ENCODE measurements around the gene PTPN7. TPM values are rescaled to one million over a fixed set of nuclear protein-coding genes. Genes with fewer than 3 reads are reported as not detected.

PTPN7 gene
- total and polyA plus RNA-seq, 2 of the 13 experiments (the other 11 are each of a cell fraction or from before 2014, with no cell fraction given) = not detected

DNA sequence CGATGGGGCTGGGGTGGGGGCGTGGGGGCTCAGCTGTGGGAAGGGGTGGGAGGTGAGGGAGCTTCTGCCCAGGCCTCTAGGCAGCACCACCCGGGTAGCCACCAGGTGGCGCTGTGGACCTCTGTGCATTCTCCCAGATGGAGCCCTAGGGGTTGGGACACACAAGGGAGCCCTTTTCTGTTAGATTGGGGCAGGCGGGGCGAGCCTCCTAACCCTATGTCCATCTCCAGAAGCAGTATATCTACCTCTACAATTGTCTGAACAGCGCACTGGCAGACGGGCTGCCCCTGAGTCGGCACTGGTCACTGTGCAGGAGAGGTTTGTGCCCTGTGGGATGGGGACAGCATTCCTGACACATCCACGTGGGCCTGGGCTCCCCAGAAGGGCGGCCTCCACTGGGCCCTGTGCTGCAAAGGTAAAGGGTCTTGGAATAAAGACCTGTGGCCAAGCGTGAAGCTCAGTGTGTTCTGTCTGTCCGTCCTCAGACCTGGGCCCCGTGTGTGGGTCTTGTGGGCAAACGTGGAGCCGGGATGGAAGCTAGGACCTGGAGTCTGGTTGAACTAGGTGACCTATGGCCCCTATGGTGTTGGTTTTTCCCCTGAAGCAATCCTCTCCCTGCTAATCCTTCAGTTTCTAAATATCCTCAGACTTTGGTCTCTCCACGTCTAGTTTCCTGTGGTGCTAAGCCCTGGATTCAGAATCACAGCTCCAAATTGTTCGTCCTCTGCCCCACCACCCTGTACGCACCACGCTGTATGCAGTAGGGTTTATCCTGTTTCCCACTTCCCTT lies 28.8 kb upstream of the PTPN7 start (continued):
- TF ChIP-seq DNMT1 (CRISPR knock-in tag; IDR thresholded peaks at IDR 0.05) (no peak), SMAD1 (CRISPR knock-in tag; IDR thresholded peaks at IDR 0.05; ENCODE audit: borderline replicate concordance, low read depth) (no peak), ZNF572 (CRISPR knock-in tag; IDR thresholded peaks at IDR 0.05) (0 out of 2 replicates have a peak, but pooled peaks have one; percentile 27), SOX6 (IDR thresholded peaks at IDR 0.05) (no peak), SOX6 (CRISPR knock-in tag; IDR thresholded peaks at IDR 0.05) (peak; percentile 73; the same call in 1 of the 2 replicates), ZNF292 (CRISPR knock-in tag; IDR thresholded peaks at IDR 0.05; ENCODE audit: borderline replicate concordance, low read depth) (no peak), LCORL (IDR thresholded peaks at IDR 0.05) (no peak), LCORL (CRISPR knock-in tag; IDR thresholded peaks at IDR 0.05) (peak; percentile 82), ZSCAN9 (CRISPR knock-in tag; IDR thresholded peaks at IDR 0.05; ENCODE audit: borderline replicate concordance) (no peak), ZNF510 (CRISPR knock-in tag; IDR thresholded peaks at IDR 0.05; ENCODE audit: low read depth) (no peak), RXRA (CRISPR knock-in tag; IDR thresholded peaks at IDR 0.05) (0 out of 2 replicates have a peak, but pooled peaks have one; percentile 15), JUNB (CRISPR knock-in tag; IDR thresholded peaks at IDR 0.05; ENCODE audit: borderline replicate concordance) (no peak), IKZF4 (CRISPR knock-in tag; IDR thresholded peaks at IDR 0.05; ENCODE audit: borderline replicate concordance, low read depth, not compliant biosample characterization) (peak; percentile 51), ZNF12 (CRISPR knock-in tag; IDR thresholded peaks at IDR 0.05) (no peak)
- TF ChIP-seq, protein P1, sequence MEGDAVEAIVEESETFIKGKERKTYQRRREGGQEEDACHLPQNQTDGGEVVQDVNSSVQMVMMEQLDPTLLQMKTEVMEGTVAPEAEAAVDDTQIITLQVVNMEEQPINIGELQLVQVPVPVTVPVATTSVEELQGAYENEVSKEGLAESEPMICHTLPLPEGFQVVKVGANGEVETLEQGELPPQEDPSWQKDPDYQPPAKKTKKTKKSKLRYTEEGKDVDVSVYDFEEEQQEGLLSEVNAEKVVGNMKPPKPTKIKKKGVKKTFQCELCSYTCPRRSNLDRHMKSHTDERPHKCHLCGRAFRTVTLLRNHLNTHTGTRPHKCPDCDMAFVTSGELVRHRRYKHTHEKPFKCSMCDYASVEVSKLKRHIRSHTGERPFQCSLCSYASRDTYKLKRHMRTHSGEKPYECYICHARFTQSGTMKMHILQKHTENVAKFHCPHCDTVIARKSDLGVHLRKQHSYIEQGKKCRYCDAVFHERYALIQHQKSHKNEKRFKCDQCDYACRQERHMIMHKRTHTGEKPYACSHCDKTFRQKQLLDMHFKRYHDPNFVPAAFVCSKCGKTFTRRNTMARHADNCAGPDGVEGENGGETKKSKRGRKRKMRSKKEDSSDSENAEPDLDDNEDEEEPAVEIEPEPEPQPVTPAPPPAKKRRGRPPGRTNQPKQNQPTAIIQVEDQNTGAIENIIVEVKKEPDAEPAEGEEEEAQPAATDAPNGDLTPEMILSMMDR (CRISPR knock-in tag; IDR thresholded peaks at IDR 0.05) = peak; percentile 84
- TF ChIP-seq, protein P2, sequence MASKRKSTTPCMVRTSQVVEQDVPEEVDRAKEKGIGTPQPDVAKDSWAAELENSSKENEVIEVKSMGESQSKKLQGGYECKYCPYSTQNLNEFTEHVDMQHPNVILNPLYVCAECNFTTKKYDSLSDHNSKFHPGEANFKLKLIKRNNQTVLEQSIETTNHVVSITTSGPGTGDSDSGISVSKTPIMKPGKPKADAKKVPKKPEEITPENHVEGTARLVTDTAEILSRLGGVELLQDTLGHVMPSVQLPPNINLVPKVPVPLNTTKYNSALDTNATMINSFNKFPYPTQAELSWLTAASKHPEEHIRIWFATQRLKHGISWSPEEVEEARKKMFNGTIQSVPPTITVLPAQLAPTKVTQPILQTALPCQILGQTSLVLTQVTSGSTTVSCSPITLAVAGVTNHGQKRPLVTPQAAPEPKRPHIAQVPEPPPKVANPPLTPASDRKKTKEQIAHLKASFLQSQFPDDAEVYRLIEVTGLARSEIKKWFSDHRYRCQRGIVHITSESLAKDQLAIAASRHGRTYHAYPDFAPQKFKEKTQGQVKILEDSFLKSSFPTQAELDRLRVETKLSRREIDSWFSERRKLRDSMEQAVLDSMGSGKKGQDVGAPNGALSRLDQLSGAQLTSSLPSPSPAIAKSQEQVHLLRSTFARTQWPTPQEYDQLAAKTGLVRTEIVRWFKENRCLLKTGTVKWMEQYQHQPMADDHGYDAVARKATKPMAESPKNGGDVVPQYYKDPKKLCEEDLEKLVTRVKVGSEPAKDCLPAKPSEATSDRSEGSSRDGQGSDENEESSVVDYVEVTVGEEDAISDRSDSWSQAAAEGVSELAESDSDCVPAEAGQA (IDR thresholded peaks at IDR 0.05; ENCODE audit: low read depth) = no peak
- TF ChIP-seq, protein P2 (CRISPR knock-in tag; IDR thresholded peaks at IDR 0.05; ENCODE audit: borderline replicate concordance) = no peak
